Lower leg skin (tissue), 3 donors: ENCODE measurements around the gene EPHA6.

Source experiments
- CTCF ChIP-seq, 3 donors: fragments of 450-650 bp; IDR thresholded peaks; one replicate each; pipeline ENCODE4 v1.5.1; 2016; ENCODE audit warnings: antibody characterized with exemption in 3 of 3, mild to moderate bottlenecking in 3 of 3, moderate library complexity in 2 of 3
- POLR2A ChIP-seq, 2 donors: fragments of 450-650 bp; IDR thresholded peaks; one replicate each; pipeline ENCODE4 v1.6.1; 2016 to 2017; ENCODE audit warnings: antibody characterized with exemption in 2 of 2, mild to moderate bottlenecking in 1 of 2, moderate library complexity in 1 of 2

DNA sequence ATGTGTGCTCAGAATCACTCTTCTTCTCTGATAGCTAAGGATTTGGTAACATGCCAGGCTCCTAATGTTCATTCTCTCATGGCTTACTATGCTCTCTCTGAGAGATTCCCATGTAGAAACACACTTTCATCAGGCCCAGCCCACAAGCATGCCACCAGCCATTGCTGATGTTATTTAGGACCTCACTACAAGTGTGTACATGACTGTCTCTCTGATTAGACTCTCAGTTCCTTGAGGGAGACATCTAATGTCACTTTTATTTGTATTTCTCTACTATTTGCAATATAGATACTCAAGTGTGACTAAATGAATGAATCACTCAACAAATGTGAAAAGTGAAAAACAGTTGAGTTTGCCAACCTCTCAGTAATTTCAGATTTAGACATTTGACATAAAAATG is 865.8 kb downstream of the EPHA6 start:
- no peak for TF ChIP-seq POLR2A (IDR thresholded peaks at IDR 0.05)
- no peak for TF ChIP-seq CTCF (IDR thresholded peaks at IDR 0.05)
